Stimulated activated CD8-positive, alpha-beta memory T cell treated with anti-CD3 and anti-CD28 coated beads, Interleukin-12 subunit alpha, Interleukin-12 subunit beta, amount 100 ng/mL, for 1 hour (primary cell): Measurements from ENCODE around the gene CRPPA.
"Not testable (repeated sequence)": the region's sequence is repeated elsewhere in the genome, so short reads cannot be mapped to it uniquely, and the experiment has no call there.

Experiments
- DNase-seq: peaks from one replicate; pipeline ENCODE4 v3.0.0-alpha.2; 2020; ENCODE audit warnings: low read depth

The CRPPA gene

DNA sequence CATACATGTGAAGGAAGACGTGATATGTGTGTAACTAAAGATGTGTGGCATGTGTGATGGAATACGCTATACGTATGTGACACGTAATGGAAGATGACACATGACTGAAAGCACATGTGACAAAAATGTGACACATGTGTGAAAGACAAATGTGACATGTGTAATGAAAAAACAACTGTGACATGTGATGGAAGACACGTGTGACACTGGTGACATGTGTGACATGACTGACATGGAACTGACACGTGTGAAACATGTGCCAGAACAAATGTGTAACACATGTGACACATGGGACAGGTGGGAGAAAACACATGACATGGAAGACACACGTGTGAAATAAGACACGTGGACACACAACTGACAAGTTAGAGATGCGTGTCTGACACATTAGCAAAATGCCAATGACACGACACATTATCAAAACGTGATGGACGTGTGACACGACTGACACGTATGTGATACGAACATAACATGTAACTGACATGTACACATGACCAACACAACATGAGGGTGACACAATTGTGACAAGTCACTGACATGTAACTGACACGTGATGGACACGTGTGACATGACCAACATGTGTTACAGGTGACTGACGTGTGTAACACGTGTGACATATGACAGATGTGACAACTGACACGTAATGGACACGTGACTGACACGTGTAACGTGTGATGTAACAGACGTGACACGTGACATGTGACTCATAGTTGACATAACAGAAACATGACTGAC is 24.4 kb downstream of the CRPPA start:
- no peak for DNase-seq

DNA sequence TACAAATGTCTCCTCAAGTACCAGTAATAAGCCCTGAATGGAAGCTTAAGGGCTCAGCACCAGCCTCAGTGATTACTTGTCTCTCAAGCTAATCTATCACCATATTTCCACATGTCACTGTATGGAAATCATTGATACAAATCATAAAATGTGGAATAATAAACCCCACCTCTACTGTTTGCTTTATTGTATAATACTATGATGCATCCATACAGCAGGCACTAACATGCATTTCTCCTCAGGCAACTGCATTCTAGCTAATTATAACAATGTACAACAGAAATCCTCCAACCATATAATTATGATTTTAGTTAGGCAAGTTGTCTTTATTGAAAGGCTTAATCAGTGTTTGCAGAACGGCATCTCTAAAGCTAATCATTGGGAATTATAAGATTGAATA is 26.2 kb downstream of the CRPPA start:
- DNase-seq = no peak

DNA sequence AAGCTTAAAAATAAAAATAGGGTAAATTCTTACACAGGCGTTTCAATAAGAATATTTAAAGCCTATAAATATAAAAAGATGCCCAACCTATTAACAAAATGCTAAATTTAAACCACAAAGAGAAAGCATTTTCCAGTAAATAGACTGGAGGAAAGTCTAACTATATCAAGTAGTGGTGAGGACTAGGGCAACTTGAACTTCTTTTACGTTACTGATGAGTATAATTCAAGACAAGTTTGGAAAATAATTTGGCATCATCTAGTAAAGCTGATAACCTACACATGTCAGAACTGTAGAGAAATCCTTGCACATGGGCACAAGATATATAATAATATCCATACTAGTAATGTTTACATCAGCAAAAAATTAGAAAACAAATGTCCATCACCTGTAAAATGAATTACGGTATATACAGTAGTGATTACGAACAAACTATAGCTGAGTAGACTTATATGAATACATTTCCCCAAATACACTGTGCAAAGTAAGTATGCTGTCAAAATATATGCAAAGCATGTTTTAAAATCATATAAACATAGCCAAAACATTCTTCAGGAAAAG is 27.4 kb downstream of the CRPPA start:
- no peak for DNase-seq

DNA sequence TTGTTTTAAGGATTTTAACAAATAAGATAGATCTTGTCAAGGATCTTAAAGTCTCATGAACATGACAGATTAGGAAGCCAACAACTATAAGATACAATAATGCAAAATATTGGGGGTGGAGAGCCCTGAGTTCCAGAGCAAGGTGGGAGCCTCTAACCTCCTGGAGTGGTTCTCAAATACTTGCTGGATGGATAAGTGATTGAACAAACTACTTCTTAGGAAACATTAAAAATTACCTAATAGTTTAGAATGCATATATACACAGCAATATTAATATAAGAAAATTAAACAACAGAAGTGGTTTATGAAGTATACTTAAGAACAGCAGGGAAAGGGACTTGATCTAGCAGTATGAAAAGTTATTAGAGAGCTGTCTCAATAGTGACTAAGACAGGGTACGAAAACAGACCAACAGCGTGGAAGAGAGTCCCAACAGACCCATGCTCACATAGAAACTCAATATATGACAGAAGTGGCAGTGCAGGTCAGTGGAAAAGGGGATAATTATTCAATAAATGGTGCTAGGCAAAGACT is 28.3 kb downstream of the CRPPA start:
- no peak for DNase-seq

DNA sequence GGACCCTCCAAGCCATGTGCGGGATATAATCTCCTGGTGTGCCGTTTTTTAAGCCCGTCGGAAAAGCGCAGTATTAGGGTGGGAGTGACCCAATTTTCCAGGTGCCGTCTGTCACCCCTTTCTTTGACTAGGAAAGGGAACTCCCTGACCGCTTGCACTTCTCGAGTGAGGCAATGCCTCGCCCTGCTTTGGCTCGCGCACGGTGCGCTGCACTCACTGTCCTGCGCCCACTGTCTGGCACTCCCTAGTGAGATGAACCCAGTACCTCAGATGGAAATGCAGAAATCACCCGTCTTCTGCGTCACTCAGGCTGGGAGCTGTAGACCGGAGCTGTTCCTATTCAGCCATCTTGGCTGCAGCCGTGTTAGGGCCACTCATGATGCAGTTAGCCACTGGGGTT is 37.6 kb downstream of the CRPPA start:
- not testable (repeated sequence) for DNase-seq

DNA sequence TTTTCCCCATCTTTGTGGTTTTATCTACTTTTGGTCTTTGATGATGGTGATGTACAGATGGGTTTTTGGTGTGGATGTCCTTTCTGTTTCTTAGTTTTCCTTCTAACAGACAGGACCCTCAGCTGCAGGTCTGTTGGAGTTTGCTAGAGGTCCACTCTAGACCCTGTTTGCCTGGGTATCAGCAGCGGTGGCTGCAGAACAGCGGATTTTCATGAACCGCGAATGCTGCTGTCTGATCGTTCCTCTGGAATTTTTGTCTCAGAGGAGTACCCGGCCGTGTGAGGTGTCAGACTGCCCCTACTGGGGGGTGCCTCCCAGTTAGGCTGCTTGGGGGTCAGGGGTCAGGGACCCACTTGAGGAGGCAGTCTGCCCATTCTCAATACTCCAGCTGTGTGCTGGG is 38.2 kb downstream of the CRPPA start:
- DNase-seq = not testable (repeated sequence)
